ENCODE data around the gene PRXL2B. TPM values are rescaled to one million over a fixed set of nuclear protein-coding genes. Genes with fewer than 3 reads are reported as not detected.

The PRXL2B gene
- total RNA-seq, 1 donor from 2014 or later, result 34.7 TPM

DNA sequence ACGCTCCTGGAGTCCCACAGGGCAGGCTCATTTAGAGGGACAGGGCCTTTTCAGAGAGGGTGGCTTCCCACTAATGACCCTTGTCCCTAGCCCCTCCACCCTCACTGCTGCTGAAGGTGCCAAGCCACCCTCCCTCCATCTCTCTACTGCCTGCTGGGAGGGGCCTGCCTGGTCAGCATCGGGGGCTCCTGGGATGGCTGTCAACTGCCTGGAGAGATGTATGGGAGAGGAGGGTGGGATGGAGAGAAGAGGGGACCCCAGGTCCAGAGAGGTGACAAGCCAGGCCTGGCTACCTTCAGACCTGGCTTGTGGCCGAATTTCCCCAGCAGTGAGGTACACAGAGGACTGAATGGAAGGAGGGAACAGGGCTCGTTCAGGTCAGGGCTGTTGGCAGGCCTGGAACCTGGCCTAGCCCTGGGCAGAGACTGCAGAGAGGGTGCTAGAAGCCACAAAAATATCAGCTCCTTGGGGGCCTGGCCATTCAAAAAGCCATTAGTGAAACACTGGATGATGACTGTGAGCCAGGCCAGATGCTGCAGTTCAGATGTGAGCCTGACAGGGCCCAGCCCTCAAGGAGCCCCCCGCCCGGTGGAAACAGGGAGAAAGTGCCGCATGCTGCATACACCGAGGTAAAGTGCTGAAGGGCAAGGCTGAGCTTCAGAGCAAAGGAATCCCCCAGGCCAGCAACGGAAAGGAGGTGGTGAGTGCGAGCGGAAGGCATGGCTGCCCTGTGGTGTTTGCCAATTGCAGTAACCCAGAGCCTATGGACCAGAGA lies 26.2 kb downstream of the PRXL2B start:
- peaks cover 12% of the 10 kb centered on the region for H3K27me3 Mint-ChIP-seq (ENCODE audit: low read depth)
- H3K9me3 Mint-ChIP-seq, result peaks cover 29% of the 10 kb centered on the region
- no peaks in the 10 kb centered on the region for H3K36me3 Mint-ChIP-seq
- DNase-seq (ENCODE audit: low spot score in 2 of 2, unreplicated experiment in 2 of 2), result no peak
- TF ChIP-seq, protein P1, sequence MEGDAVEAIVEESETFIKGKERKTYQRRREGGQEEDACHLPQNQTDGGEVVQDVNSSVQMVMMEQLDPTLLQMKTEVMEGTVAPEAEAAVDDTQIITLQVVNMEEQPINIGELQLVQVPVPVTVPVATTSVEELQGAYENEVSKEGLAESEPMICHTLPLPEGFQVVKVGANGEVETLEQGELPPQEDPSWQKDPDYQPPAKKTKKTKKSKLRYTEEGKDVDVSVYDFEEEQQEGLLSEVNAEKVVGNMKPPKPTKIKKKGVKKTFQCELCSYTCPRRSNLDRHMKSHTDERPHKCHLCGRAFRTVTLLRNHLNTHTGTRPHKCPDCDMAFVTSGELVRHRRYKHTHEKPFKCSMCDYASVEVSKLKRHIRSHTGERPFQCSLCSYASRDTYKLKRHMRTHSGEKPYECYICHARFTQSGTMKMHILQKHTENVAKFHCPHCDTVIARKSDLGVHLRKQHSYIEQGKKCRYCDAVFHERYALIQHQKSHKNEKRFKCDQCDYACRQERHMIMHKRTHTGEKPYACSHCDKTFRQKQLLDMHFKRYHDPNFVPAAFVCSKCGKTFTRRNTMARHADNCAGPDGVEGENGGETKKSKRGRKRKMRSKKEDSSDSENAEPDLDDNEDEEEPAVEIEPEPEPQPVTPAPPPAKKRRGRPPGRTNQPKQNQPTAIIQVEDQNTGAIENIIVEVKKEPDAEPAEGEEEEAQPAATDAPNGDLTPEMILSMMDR (IDR thresholded peaks at IDR 0.05; ENCODE audit: unreplicated experiment), result no peak
- no peaks in the 10 kb centered on the region for H3K4me1 Mint-ChIP-seq
- no peak overlapping the region for H3K27ac Mint-ChIP-seq
- H3K4me3 Mint-ChIP-seq, result no peak overlapping the region

DNA sequence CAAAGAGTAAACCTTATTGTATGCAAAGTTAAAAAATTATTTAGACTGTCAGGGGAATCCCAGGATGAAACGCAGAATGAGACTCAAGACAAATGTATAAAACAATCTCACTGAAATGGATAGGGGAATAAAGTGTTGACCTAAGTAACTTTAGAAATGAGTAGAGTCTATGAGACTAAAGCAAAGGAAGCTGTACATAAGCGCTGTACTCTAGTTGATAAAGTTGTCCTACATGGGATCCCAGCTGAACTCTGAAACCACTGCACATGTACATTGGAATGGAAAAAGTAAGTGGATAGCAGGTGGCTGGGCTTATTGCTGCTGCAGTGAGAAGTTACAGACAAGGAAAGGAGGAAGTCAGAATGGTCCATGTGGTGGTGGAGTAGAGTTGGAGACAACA lies 27.6 kb downstream of the PRXL2B start:
- peaks cover 32% of the 10 kb centered on the region for H3K9me3 Mint-ChIP-seq
- H3K27ac Mint-ChIP-seq, result no peak overlapping the region
- H3K27me3 Mint-ChIP-seq (ENCODE audit: low read depth), result peaks cover 18% of the 10 kb centered on the region
- TF ChIP-seq, protein P1 (IDR thresholded peaks at IDR 0.05; ENCODE audit: unreplicated experiment), result no peak
- no peaks in the 10 kb centered on the region for H3K4me1 Mint-ChIP-seq
- no peak for DNase-seq (ENCODE audit: low spot score in 2 of 2, unreplicated experiment in 2 of 2)
- H3K36me3 Mint-ChIP-seq, result no peaks in the 10 kb centered on the region
- H3K4me3 Mint-ChIP-seq, result no peak overlapping the region

DNA sequence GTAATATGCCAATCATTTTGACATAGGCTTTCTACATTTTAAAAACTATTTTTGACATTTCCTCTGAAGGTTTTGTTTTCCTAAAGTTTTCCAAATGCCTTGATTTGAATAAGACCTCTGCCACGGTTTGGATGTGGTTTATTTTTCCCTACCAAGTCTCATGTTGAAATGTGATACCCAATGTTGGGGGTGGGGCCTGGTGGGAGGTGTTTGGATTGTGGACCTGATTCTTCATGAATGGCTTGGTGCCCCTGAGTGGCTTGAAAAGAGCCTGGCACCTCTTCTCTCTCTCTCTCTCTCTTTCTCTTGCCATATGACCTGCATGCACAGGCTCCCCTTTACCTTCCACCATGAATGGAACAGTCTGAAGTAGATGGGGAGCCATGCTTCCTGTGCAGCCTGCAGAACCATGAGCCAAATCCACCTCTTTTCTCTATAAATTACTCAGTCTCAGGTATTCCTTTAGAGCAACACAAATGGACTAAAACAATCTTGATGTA lies 31.4 kb downstream of the PRXL2B start:
- Mint-ChIP-seq H3K4me1 (no peaks in the 10 kb centered on the region), H3K9me3 (peaks cover 40% of the 10 kb centered on the region), H3K4me3 (no peak overlapping the region), H3K27ac (no peak overlapping the region), H3K36me3 (no peaks in the 10 kb centered on the region), H3K27me3 (ENCODE audit: low read depth) (peaks cover 27% of the 10 kb centered on the region)
- TF ChIP-seq, protein P1 (IDR thresholded peaks at IDR 0.05; ENCODE audit: unreplicated experiment), result no peak
- DNase-seq (ENCODE audit: low spot score in 2 of 2, unreplicated experiment in 2 of 2), result no peak

DNA sequence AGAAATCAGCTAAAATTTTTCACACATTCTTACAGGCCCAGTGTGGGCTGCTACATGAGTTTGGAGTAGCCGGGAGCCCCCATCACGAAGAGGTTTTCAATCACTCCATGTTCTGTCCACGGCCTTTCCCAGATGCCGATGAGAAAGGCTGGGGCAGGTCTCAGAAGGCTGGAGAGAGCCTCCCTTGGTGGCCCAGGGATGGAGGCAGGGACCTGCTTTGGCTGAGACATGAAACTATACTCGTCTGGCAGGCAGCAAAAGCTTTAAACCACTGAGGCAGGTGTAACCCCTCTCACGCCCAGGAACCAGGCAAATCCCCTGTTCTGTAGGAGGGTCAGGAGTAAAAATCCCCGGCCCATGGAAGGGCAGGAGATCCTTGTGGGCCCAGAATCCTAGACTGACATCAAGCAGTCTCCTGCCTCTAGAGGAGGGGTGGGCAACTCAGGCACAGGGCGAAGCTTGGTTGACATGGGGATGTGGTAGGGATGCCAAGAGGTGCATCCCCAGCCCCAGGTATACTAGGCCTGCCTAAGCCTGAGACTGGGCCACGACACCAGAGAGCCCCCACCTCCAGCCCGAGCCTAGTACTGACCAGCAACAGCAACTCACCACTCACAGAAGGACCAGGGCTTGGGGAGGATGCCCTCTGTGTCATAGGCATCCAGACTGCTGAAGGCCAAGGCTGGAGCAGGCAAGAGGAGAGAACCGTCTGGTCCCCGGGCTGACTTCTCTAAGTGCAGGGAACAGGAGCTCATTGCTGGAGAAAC lies 37.2 kb downstream of the PRXL2B start:
- no peak overlapping the region for H3K4me3 Mint-ChIP-seq
- H3K4me1 Mint-ChIP-seq, result no peaks in the 10 kb centered on the region
- no peak overlapping the region for H3K27ac Mint-ChIP-seq
- TF ChIP-seq, protein P1 (IDR thresholded peaks at IDR 0.05; ENCODE audit: unreplicated experiment), result no peak
- no peak for DNase-seq (ENCODE audit: low spot score in 2 of 2, unreplicated experiment in 2 of 2)
- peaks cover 66% of the 10 kb centered on the region for H3K27me3 Mint-ChIP-seq (ENCODE audit: low read depth)
- H3K36me3 Mint-ChIP-seq, result no peaks in the 10 kb centered on the region
- peaks cover 7% of the 10 kb centered on the region for H3K9me3 Mint-ChIP-seq

DNA sequence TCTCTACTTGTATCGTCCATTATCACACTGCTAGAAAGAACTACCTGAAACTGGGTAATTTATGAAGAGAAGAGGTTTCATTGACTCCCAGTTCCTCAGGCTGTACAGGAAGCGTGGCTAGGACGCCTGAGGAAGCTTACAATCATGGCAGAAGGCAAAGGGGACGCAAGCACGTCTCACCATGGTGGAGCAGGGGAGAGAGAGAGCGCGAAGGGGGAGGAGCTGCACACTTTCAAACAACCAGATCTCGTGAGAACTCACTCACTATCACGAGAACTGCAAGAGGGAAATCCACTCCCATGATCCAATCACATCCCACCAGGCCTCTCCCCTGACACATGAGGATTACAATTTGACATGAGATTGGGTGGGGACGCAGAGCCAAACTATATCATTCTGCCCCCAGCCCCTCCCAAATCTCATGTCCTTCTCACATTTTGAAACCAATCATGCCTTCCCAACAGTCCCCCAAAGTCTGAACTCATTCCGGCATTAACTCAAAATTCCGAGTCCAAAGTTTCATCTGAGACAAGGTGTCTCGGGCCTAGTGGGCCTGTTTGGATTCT lies 38.2 kb downstream of the PRXL2B start:
- Mint-ChIP-seq H3K36me3 (no peaks in the 10 kb centered on the region), H3K27me3 (ENCODE audit: low read depth) (peaks cover 69% of the 10 kb centered on the region), H3K27ac (no peak overlapping the region), H3K4me3 (no peak overlapping the region), H3K9me3 (peaks cover 3% of the 10 kb centered on the region), H3K4me1 (no peaks in the 10 kb centered on the region)
- TF ChIP-seq, protein P1 (IDR thresholded peaks at IDR 0.05; ENCODE audit: unreplicated experiment), result no peak
- no peak for DNase-seq (ENCODE audit: low spot score in 2 of 2, unreplicated experiment in 2 of 2)

Measured in mesothelial cell of epicardium (in vitro differentiated cells).